GM03348 (cell line): ENCODE measurements around the gene MFAP4.

Experiments
- DNase-seq: peaks from one replicate; pipeline ENCODE4 v3.0.0; 2012; ENCODE audit warnings: low spot score

Gene MFAP4

DNA sequence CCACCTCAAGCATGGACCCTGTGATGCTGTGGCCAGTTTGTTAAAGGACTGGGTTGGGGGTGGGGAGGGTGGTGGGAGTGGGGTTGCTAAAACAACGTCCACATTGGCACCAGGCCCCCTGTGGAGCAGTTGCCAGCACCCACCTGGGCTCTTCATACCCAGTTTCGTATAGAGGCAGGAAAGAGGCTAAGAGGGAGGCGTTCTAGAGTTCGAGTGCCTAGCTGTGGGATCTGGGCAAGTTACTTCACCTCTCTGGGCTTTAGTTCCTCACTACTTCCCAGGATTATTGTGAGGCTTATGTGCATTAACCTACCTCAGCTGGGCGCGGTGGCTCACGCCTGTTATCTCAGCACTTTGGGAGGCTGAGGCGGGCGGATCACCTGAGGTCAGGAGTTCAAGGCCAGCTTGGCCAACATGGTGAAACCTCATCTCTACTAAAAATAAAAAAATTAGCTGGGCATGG lies 1.4 kb downstream of the MFAP4 start:
- DNase-seq, result no peak

GRCh38 chr17:19384723-19385391 lies 2.1 kb downstream of the MFAP4 start:
- peak; percentile 86 for DNase-seq

- peak; percentile 45 for DNase-seq
Observed at GRCh38 chr17:19383681-19384470, 3.1 kb downstream of the MFAP4 start.

DNA sequence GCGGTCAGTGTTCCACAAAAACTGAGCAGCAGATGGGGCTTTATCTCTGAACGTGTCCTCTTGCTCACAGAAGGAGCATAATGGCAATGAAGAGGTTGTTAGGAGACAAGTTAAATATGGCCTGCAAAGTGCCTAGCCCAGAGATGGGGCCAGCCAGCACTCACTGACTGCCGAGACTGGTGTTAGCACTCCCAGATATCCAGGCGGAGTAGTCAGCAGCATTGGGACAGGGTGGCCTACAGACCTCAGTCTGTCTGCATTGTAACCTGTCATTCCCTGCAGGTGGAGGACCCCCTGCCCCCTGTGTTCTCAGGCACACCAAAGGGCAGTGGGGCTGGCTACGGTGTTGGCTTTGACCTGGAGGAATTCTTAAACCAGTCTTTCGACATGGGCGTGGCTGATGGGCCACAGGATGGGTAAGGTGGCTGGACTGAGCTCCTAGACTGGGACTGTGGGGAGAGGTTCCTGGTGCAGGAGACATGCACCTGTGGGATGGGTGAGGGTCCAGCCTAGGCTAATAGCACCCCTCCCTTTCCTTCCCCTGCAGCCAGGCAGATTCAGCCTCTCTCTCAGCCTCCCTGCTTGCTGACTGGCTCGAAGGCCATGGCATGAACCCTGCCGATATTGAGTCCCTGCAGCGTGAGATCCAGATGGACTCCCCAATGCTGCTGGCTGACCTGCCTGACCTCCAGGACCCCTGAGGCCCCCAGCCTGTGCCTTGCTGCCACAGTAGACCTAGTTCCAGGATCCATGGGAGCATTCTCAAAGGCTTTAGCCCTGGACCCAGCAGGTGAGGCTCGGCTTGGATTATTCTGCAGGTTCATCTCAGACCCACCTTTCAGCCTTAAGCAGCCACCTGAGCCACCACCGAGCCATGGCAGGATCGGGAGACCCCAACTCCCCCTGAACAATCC lies 4.2 kb downstream of the MFAP4 start:
- DNase-seq, result no peak

DNA sequence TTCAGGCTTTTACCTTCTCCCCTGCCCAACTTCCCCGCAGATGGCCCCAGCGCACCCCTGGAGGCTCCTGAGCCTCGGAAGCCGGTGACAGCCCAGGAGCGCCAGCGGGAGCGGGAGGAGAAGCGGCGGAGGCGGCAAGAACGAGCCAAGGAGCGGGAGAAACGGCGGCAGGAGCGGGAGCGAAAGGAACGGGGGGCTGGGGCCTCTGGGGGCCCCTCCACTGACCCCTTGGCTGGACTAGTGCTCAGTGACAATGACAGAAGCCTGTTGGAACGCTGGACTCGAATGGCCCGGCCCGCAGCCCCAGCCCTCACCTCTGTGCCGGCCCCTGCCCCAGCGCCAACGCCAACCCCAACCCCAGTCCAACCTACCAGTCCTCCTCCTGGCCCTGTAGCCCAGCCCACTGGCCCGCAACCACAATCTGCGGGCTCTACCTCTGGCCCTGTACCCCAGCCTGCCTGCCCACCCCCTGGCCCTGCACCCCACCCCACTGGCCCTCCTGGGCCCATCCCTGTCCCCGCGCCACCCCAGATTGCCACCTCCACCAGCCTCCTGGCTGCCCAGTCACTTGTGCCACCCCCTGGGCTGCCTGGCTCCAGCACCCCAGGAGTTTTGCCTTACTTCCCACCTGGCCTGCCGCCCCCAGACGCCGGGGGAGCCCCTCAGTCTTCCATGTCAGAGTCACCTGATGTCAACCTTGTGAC lies 5.1 kb downstream of the MFAP4 start:
- DNase-seq, result no peak

DNA sequence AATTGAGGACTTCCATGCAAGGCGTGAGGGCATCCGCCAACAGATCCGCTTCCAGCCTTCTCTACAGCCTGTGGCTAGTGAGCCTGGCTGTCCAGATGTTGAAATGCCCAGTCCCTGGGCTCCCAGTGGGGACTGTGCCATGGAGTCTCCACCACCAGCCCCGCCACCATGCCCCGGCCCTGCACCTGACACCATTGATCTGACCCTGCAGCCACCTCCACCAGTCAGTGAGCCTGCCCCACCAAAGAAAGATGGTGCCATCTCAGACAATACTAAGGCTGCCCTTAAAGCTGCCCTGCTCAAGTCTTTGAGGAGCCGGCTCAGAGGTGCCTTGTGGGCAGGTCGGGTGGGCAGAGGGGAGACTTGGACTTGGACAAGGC lies 5.6 kb downstream of the MFAP4 start:
- DNase-seq, result no peak

DNA sequence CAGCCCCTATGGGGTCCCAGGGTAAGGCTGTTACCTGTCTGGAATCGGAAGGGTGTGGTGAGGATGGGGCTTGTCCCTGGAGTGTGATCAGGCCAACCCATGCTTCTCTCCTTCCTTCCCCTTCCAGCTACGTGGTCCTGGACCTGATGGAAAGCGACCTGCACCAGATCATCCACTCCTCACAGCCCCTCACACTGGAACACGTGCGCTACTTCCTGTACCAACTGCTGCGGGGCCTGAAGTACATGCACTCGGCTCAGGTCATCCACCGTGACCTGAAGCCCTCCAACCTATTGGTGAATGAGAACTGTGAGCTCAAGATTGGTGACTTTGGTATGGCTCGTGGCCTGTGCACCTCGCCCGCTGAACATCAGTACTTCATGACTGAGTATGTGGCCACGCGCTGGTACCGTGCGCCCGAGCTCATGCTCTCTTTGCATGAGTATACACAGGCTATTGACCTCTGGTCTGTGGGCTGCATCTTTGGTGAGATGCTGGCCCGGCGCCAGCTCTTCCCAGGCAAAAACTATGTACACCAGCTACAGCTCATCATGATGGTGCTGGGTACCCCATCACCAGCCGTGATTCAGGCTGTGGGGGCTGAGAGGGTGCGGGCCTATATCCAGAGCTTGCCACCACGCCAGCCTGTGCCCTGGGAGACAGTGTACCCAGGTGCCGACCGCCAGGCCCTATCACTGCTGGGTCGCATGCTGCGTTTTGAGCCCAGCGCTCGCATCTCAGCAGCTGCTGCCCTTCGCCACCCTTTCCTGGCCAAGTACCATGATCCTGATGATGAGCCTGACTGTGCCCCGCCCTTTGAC lies 6.3 kb downstream of the MFAP4 start:
- no peak for DNase-seq

DNA sequence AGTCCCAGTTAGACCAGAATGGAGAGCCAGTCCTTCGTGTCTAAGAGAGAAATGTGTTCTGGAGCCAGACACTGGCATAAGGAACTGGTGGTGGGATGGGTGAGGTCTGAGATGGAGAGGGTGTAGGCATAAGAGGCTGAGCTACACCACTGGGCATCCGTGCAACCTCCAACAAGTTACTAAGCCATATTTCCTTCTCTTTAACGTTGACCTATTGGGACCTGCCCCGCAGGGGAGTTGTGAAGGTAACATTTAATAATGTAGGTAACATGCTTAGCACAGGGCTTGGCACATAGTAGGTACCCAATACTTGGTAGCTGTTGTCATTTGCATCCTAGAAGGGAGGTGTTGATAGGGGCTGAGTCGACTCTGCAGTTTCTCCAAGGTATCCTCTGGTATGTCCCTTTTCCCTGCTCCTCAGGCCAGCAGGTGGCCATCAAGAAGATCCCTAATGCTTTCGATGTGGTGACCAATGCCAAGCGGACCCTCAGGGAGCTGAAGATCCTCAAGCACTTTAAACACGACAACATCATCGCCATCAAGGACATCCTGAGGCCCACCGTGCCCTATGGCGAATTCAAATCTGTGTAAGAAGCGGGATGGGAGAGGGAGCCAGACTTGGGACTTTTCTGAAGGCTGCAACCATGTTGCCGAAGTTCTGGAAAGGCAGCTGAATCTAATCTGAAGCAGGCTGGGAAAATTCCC lies 7.5 kb downstream of the MFAP4 start:
- DNase-seq, result no peak

- no peak for DNase-seq
Observed at GRCh38 chr17:19378416-19379360, 8.3 kb downstream of the MFAP4 start, which contains the start of gene MAPK7. TSS of gene MAPK7 (plus strand) at chr17:19378498. CDS start at chr17:19378901, 403 bp downstream.

DNA sequence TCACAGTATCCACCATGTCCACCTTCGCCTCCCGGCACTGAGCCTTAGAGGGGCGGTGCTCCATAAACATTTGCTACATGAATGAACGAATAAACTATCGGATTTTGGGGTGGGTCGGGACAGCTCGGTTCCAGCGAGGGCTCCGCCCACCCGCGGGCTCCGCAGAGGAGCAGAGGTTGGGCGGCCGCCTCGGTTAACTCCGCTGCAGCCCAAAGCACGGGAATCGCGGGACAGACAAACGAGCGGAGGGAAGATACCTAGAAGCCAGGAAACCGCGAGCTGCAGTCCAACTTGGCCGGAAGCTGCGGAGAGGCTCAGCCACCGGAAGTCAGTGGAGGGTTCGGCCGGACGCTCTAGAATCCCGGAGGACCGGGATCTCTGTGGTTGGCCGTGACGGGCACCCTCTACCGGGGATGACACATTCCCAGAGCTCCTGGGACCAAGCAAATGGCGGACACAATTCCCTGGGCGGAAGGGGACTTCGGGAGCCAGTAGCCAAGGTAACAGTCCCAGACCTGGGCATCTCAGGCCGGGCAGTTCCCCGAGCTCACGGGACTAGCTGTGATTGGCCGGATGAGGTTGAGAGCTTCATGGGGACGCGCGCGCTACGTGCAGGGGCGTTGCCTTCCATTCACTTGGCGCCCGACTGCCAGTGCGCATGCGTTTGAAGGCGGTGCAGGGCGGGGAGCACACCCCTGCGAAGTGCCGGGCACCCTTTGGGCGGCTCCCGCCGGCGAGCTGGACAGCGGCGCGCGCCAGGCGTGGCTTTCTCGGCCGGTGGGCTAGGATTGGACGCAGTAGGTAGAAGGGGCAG lies 9.2 kb downstream of the MFAP4 start:
- DNase-seq, result peak; percentile 99

DNA sequence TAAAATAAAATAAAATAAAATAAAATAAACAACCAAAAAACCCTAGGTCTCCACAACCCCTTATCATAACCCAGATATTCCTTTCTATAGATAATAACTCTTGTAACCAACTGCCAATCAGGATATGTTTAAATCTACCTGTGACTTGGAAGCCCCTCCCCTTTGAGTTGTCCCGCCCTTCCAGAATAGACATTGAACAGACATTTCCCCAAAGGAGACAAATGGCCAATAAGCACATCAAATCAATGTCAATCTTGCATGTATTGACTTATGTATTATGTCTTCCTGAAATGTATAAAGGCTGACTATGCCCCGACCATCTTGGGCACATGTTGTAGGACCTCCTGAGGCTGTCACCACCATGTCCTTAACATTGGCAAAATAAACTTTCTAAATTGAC lies 10.2 kb downstream of the MFAP4 start:
- DNase-seq, result no peak

GRCh38 chr17:19375732-19376131 lies 11.3 kb downstream of the MFAP4 start:
- no peak for DNase-seq

DNA sequence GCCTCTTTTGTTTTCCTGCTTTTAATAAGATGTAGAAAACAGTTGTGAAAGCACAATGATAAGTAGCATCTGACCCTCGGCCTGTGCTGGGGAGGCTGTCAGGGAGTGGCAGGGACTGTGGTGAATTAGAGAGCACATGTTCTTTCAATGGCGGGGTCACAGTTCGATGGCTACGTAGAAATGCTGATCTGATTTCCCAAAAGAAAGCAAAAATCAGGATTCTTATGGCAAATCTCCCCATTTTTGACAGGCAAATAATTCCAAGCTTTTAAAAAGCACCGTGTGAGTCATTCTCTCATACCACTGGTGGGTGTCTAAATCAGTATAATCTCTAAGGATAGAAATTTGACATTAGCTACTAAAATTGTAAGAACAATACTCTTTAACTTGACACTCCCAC lies 12.9 kb downstream of the MFAP4 start:
- no peak for DNase-seq

DNA sequence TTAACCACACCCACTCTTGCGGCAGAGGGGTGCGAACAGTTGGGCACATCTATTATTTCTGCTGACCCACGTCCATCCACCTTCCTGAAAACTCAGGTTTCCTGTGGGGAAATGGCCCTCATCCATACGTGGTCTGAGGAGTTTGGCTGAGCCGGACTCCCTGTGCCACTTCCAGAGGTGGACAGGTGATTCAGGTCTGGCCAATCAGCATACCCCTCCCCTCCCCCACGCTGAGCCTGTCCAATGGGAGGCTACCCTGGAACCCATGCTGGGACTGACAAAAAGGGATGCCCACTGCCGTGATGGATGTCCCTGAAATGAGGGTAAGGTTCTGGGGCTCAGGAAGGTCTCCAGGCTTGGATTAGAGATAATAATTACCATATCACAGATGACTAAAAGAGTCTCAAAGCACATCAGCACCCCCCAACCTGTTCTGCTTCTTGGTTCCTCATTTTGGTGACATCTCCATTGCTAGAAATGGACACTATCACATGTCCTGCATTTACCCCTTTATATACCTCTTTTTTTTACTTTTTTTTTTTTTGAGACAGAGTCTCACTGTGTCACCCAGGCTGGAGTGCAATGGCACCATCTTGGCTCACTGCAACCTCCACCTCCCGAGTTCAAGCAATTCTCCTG lies 14.0 kb downstream of the MFAP4 start:
- DNase-seq, result no peak

DNA sequence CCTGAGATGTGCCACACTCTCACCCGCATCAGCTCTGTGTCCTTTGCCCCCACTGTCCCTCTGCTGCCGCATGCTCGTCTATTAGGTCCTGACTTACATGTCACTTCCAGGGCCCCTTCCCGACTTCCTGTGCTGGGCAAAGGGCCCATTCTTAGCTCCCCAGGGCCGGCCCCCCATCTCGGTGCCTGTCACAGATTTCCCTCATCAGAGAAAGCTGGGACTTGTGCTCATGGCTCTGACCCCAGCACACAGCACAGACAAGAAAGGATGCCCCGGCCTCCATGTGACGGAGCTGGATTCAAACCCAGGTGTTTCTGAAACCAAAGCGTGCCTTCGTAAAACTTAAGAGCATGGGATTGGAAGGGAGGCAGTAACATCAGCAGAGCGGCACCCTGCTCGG lies 14.6 kb downstream of the MFAP4 start:
- DNase-seq, result no peak

- no peak for DNase-seq
Observed at GRCh38 chr17:19372011-19372370, 15.0 kb downstream of the MFAP4 start.

- no peak for DNase-seq
Observed at GRCh38 chr17:19371259-19372010, 15.6 kb downstream of the MFAP4 start.
